Measurements from ENCODE around the gene MSL2.
"Not testable (repeated sequence)": the region's sequence is repeated elsewhere in the genome, so short reads cannot be mapped to it uniquely, and the experiment has no call there.

The MSL2 gene

GRCh38 chr3:136196064-136196400 lies at the start of gene MSL2:
MSL2 (minus strand) TSS chr3:136196335; CDS start chr3:136195113, 1,222 bp downstream.
- in situ Hi-C loops (cut with MboI; ENCODE audit: low sequenced_read_pairs): no loop called here

- in situ Hi-C loops (cut with MboI; ENCODE audit: low sequenced_read_pairs): no loop called here
Observed at GRCh38 chr3:136245691-136246090, 49.6 kb upstream of the MSL2 start.

DNA sequence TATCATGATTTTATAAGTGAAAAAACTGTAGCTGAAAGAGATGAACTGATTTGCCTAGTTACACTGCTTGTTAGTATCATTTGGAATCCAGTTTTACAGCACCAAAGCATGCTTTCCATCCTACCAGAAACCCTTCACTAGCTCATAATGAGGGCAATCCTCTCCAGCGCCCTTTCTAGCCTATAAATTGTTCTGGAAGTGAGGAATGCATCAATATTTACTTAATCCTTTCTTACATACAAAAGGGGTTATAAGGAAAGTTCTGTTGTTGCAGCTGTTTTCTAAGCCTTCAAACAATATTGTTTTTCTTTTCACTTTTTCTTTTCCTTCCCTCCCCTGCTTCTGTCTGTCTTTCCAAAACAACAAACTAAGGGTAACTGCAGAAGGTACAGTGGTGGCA lies 43.0 kb upstream of the MSL2 start:
- in situ Hi-C loops (cut with MboI; ENCODE audit: low sequenced_read_pairs): no loop called here

DNA sequence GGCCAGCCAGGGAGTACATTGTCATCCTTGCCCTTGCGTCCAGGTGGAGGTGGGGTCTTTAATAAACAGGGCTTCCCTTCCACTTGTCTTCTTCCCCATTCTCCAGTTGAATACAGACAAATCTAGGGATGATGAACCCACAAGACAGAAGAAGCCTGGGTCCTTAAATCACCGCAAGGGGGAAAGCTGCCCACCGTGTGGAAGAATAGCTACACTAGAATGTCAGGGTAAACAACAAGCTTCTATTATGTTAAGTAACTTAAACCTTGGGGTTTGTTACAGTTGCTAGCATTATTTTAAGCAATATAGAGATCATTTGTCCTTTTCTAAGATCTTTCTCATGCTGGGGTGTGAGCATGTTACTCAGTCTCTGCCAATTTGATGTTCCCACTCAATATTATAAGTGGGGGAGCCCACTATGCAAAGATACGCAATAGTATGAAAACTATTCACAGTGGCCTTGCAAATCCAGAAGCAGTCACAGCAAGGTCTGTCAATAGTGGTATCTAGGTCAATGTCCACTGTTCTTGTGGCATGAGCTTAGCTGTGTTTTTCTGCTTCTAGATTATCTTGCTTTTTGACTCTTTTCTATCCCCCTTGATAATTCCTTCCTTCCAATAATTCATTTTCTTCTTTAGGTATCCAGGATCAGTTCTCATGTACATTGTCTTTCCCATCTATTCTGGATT lies 42.0 kb upstream of the MSL2 start:
- in situ Hi-C loops (cut with MboI; ENCODE audit: low sequenced_read_pairs): no loop called here

- in situ Hi-C loops (cut with MboI; ENCODE audit: low sequenced_read_pairs): no loop called here
Observed at GRCh38 chr3:136237103-136237502, 41.0 kb upstream of the MSL2 start.

GRCh38 chr3:136236109-136236508 lies 40.0 kb upstream of the MSL2 start:
- in situ Hi-C loops (cut with MboI; ENCODE audit: low sequenced_read_pairs): no loop called here

DNA sequence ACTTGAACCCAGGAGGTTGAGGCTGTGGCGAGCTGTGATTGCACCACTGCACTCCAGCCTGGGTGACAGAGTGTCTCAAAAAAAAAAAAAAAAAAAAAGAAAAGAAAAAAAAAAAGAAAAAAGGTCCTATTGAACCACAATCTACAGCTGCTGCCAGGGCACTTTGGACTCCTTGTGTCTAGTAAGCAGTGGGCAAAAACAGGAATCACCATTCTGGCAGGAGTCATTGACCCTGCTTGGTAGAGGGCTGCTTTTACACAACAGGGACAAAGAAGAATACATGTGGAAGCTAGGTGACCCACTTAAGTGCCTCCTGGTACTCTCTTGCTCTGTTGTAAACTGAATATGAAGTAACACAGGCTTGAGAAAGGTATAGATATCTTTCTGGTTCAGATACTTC lies 39.4 kb upstream of the MSL2 start:
- in situ Hi-C loops (cut with MboI; ENCODE audit: low sequenced_read_pairs): no loop called here

- in situ Hi-C loops (cut with MboI; ENCODE audit: low sequenced_read_pairs): no loop called here
Observed at GRCh38 chr3:136232413-136232812, 36.3 kb upstream of the MSL2 start.

DNA sequence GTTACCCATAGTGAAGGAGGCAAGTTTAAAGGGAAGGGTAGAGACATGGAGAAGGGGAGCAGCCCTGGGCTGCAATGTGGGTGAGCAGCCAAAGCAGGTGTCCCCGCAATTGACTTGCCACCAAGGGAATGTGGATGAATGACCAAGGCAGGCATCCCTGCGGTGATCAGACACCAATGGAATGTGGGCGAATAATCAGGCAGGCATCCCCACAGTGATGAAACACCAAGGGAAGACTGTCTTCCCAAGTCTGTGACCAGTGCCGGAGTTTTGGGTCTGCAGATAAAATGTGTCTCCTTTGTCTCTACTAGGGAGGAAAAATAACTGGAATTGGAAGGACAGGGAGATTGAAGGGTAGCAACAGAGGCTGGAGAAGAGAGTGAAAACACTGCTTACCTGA lies 26.6 kb upstream of the MSL2 start:
- in situ Hi-C loops (cut with MboI; ENCODE audit: low sequenced_read_pairs): not testable (repeated sequence)

DNA sequence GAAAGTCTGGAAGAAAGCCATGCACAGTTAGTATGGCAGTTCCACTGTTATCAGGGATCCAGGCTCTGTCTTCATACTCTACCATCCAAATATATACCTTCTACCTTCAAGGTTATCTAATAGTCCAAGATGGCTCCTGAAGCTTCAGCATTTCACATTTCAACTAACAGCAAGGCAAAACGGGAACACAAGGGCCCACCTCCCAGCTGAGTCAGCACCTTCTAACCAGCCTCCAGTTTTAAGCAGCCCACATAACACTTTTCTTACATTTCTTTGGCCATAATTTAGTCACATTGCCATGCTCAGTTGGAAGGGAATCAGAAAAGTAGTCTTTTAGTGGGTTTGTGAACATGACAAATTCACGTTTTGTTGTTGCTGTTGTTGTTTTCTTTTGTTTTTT lies 15.4 kb upstream of the MSL2 start:
- in situ Hi-C loops (cut with MboI; ENCODE audit: low sequenced_read_pairs): no loop called here

DNA sequence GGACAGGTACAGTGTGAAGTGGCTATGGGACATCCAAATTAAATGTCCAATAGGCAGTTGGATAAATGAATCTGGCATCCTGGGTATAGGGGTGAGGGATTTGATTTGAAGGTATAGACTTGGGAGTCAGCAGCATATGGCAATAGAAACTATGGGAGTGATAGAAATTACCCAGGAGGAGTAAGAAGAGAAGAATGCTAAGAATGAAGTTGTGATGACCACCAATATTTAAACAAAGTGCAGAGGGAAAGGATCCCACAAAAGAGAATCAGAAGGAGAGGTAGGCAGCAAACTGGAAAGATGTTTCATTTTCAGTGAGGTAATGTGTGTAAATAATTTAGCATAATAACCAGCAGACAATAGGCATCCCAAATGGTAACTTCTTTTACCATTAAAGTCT lies 13.8 kb upstream of the MSL2 start:
- in situ Hi-C loops (cut with MboI; ENCODE audit: low sequenced_read_pairs): no loop called here

DNA sequence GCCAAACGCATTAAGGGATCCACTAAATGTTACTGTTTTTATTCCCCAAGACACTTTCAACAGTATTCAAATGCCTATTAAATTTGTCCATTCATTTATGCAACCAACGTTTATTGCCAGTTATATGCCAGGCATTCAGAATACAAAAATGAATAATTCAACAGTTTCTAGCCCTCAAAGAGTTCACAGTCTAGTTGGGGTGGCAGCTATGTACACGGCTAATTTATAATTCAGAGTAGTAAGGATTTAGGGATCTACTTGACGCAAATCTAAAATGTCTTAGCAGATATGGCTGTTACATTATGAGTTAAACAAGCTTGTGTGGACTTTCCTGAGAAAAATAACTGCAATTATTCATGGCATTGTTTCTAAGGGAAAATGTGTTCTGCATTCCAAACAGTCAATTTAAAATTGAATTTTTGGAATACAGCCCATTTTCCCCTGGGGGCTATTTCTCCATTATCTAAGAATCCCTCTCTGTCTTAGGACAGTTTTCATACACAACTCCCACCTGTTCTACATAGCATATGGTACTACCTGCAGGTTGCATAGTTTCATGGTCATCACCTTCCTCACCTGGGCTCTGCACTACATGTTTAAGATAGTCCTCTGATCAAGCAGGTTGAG lies 11.5 kb upstream of the MSL2 start:
- in situ Hi-C loops (cut with MboI; ENCODE audit: low sequenced_read_pairs): no loop called here

DNA sequence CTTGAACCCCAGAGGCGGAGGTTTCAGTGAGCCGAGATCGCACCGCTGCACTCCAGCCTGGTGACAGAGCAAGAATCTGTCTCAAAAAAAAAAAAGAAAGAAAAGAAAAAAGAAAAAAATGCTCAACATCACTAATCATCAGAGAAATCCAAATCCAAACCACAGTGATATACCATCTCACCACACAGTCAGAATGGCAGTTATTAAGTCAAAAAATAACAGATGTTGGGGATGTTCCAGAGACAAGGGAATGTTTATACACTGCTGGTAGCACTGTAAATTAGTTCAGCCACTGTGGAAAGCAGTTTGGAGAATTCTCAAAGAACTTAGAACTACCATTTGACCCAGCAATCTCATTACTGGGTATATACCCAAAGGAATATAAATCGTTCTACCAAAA lies 3.1 kb upstream of the MSL2 start:
- in situ Hi-C loops (cut with MboI; ENCODE audit: low sequenced_read_pairs): not testable (repeated sequence)

GRCh38 chr3:136198462-136199078 lies 2.4 kb upstream of the MSL2 start:
- in situ Hi-C loops (cut with MboI; ENCODE audit: low sequenced_read_pairs): not testable (repeated sequence)

- in situ Hi-C loops (cut with MboI; ENCODE audit: low sequenced_read_pairs): no loop called here
Observed at GRCh38 chr3:136197159-136197793, 1.1 kb upstream of the MSL2 start.

DNA sequence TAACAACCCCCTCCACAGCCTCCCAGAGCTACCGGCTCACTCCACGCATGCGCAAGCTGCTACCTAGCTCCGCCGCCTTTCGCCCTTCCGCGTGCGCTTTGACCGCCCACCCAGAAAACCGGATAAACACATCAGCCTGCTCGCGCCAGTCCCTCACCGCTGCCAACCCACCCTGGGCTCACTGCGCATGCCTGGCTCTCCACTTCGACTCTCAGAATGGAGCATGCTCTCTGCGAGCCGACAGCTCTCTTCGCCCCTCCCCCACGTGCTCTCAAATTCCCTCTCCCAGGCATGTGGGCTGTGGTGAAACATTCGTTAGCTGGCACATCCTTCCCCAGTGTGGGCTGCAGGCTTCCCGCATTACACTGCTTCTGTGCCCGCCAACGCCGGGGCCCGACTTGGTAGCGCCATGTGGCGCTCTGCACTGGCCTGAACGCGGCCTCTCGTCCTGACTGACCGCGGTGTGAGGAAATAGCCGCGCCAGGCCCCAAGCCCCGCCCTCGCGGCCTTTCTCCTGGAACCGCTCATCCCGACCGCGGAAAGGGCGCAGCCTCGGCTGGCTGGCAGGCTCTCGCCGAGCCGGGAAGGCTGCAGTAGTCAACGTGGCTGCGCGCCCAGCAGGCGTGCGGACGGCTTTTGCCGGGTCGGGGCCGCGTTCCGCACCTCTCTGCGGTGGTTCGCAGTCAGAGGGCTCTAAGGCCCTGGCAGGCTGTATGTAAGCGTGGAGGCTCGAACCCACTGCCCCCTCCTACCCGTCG lies 445 bp upstream of the MSL2 start:
- in situ Hi-C loops (cut with MboI; ENCODE audit: low sequenced_read_pairs): no loop called here

GRCh38 chr3:136195258-136196063 lies 674 bp downstream of the MSL2 start:
- in situ Hi-C loops (cut with MboI; ENCODE audit: low sequenced_read_pairs): no loop called here

- in situ Hi-C loops (cut with MboI; ENCODE audit: low sequenced_read_pairs): no loop called here
Observed at GRCh38 chr3:136194409-136195257, 1.5 kb downstream of the MSL2 start.

- in situ Hi-C loops (cut with MboI; ENCODE audit: low sequenced_read_pairs): no loop called here
Observed at GRCh38 chr3:136193278-136194054, 2.7 kb downstream of the MSL2 start.

Data from hTERT RPE-1 (cell line).